WERI-Rb-1 (cell line): Measurements from ENCODE around the gene LRRC41.
"Not testable (repeated sequence)": the region's sequence is repeated elsewhere in the genome, so short reads cannot be mapped to it uniquely, and the experiment has no call there.

Experiments used
- DNase-seq: peaks from one replicate; pipeline ENCODE4 v3.0.0-alpha.2; 2020
- H3K27ac ChIP-seq: fragments of 250-450 bp; sonication (Bioruptor Pico); 2 replicates; pipeline ENCODE4 v1.5.1; 2020; ENCODE audit warnings: mild to moderate bottlenecking, moderate library complexity
- H3K27me3 ChIP-seq: fragments of 250-450 bp; sonication (Bioruptor Pico); 2 replicates; pipeline ENCODE4 v1.5.1; 2021; ENCODE audit warnings: mild to moderate bottlenecking, low read depth, moderate library complexity; ENCODE audit not compliant: insufficient read depth, severe bottlenecking
- H3K36me3 ChIP-seq: fragments of 250-450 bp; sonication (Bioruptor Pico); 2 replicates; pipeline ENCODE4 v1.5.1; 2020; ENCODE audit warnings: mild to moderate bottlenecking, moderate library complexity
- H3K4me3 ChIP-seq: 2 replicates; pipeline ENCODE4 v1.5.1; 2011; ENCODE audit warnings: low read depth, mild to moderate bottlenecking, control low read depth, low read length
- H3K9me3 ChIP-seq: fragments of 250-450 bp; sonication (Bioruptor Pico); 2 replicates; pipeline ENCODE4 v1.5.1; 2021; ENCODE audit warnings: mild to moderate bottlenecking, moderate library complexity; ENCODE audit not compliant: severe bottlenecking
- CTCF ChIP-seq: IDR thresholded peaks from 2 replicates; pipeline ENCODE4 v1.5.1; 2011; ENCODE audit warnings: low read depth, mild to moderate bottlenecking, control low read depth, inconsistent platforms, low read length

Gene LRRC41

DNA sequence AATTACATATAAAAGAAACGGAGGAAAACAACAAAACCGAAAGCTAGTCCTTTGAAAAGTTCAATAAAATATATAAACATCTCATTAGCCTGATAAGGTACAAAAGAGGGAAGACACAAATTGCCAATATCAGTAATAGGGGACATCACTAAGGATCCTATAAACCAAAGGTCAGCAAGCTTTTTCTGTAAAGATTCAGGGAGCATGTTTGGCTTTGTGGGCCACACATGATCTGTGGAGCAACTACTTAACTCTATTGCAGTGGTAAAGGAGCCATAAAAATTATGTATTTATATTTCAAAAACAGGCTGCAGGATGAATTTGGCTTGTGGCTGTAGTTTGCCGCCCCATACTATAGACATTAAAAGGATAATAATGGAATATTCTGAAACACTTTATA is 31.7 kb upstream of the LRRC41 start:
- no peak for TF ChIP-seq CTCF
- Histone ChIP-seq H3K9me3 (no peaks in the 10 kb centered on the region), H3K27me3 (no peaks in the 10 kb centered on the region), H3K4me3 (no peak overlapping the region), H3K36me3 (no peaks in the 10 kb centered on the region), H3K27ac (no peak overlapping the region)
- no peak for DNase-seq

GRCh38 chr1:46334030-46334384 is 30.6 kb upstream of the LRRC41 start:
- Histone ChIP-seq H3K4me3 (no peak overlapping the region), H3K27me3 (no peaks in the 10 kb centered on the region), H3K36me3 (no peaks in the 10 kb centered on the region), H3K27ac (no peak overlapping the region), H3K9me3 (no peaks in the 10 kb centered on the region)
- DNase-seq, result no peak
- no peak for TF ChIP-seq CTCF

DNA sequence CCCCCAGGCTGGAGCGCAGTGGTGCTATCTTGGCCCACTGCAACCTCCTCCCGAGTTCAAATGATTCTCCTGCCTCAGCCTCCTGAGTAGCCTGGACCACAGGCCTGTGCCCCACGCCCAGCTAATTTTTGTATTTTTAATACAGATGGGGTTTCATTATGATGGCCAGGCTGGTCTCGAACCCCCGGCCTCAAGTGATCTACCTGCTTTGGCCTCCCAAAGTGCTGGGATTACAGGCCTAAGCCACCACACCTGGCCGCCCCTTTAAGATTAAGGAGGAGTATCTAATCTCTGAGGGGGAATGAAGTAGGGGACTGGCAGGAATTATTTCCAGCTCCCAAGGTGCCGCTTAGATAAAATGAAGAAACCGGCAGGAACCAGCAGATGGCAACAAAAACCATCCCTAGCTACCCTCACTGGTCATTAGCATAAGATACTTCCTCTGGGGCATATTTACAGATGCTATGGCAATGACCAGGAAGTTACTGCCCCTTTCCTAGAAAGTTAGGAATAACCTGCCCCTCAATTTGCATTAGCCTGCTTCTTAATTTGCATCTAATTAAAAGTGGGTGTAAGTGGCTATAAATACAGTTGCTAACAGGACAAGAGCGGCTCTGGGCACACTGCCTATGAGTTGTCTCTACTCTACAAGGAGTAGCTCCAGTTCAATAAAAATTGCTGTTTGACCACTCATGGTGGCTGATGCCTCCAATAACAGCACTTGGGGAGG is 30.0 kb upstream of the LRRC41 start:
- peak; percentile 49 for TF ChIP-seq CTCF
- Histone ChIP-seq H3K4me3 (no peak overlapping the region), H3K27me3 (no peaks in the 10 kb centered on the region), H3K36me3 (no peaks in the 10 kb centered on the region), H3K9me3 (no peaks in the 10 kb centered on the region), H3K27ac (no peak overlapping the region)
- DNase-seq, result peak; percentile 66

GRCh38 chr1:46331786-46332540 is 28.5 kb upstream of the LRRC41 start:
- not testable (repeated sequence) for H3K9me3 ChIP-seq, H3K27ac ChIP-seq, H3K27me3 ChIP-seq, H3K36me3 ChIP-seq, H3K4me3 ChIP-seq
- peak; percentile 22 for DNase-seq

GRCh38 chr1:46330381-46330780 is 27.0 kb upstream of the LRRC41 start:
- not testable (repeated sequence) for H3K9me3 ChIP-seq, H3K27me3 ChIP-seq, H3K4me3 ChIP-seq, H3K36me3 ChIP-seq, H3K27ac ChIP-seq, DNase-seq

DNA sequence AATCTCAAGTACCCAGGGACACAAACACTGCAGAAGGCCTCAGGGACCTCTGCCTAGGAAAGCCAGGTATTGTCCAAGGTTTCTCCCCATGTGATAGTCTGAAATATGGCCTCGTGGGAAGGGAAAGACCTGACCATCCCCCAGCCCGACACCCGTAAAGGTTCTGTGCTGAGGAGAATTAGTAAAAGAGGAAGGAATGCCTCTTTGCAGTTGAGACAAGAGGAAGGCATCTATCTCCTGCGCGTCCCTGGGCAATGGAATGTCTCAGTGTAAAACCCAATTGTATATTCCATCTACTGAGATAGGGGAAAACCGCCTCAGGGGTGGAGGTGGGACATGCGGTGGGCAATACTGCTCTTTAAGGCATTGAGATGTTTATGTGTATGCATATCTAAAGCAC is 26.4 kb upstream of the LRRC41 start:
- not testable (repeated sequence) for H3K27ac ChIP-seq, DNase-seq, H3K9me3 ChIP-seq, H3K4me3 ChIP-seq, H3K27me3 ChIP-seq, H3K36me3 ChIP-seq

- H3K9me3 ChIP-seq, H3K27ac ChIP-seq, H3K4me3 ChIP-seq, DNase-seq, H3K36me3 ChIP-seq, H3K27me3 ChIP-seq: not testable (repeated sequence)
Observed at GRCh38 chr1:46328182-46328581, 24.8 kb upstream of the LRRC41 start.

DNA sequence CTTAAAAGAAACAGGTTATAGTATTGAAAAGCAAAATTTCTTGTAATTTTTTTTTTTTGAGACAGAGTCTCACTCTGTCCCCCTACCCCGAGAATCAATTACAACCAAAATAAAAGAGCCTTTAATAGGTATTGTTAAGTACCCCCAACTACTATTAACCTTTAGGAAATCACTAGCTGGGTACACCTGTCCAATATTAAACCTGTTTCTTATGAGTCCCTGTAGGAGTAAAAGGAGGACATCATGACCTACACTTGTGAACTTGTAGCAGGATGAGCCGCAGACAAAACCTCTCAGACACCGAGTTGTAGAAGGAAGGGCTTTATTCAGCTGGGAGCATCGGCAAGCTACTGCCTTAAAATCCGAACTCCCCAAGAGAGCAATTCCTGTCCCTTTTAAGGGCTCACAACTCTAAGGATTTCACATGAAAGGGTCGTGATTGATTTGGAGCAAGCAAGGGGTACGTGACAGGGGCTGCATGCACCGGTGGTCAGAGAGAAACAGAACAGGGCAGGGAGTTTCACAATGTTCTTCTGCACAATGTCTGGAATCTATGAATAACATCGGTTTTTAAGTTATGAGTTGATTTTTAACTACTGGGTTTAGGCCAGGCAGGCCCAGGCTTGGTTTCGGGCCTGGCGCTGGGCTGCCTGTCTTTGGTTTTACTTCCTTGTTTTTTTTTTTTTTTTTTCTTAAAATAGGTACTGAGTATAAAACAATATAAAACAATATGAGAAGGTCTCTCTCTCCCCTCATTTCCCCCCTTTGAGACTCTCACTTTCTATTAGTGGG is 22.1 kb upstream of the LRRC41 start:
- not testable (repeated sequence) for H3K9me3 ChIP-seq, H3K27ac ChIP-seq, DNase-seq, H3K4me3 ChIP-seq, H3K27me3 ChIP-seq, H3K36me3 ChIP-seq

GRCh38 chr1:46322191-46322590 is 18.8 kb upstream of the LRRC41 start:
- not testable (repeated sequence) for H3K4me3 ChIP-seq, H3K9me3 ChIP-seq, H3K36me3 ChIP-seq, H3K27me3 ChIP-seq, DNase-seq, H3K27ac ChIP-seq

DNA sequence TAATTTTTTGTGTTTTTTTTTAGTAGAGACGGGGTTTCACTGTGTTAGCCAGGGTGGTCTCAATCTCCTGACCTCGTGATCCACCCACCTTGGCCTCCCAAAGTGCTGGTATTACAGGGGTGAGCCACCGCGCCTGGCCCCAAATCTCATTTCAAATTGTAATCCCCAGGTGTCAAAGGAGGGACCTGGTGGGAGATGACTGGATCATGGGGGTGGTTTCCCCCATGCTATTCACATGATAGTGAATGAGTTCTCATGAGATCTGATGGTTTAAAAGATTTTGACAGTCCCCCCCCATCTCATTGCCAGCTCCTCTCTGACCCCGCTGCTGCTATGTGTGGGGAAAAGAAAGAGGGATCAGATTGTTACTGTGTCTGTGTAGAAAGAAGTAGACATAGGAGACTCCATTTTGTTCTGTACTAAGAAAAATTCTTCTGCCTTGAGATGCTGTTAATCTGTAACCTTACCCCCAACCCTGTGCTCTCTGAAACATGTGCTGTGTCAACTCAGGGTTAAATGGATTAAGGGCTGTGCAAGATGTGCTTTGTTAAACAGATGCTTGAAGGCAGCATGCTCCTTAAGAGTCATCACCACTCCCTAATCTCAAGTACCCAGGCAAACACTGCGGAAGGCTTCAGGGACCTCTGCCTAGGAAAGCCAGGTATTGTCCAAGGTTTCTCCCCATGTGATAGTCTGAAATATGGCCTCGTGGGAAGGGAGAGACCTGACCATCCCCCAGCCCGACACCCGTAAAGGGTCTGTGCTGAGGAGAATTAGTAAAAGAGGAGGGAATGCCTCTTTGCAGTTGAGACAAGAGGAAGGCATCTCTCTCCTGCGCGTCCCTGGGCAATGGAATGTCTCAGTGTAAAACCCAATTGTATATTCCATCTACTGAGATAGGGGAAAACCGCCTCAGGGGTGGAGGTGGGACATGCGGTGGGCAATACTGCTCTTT is 16.8 kb upstream of the LRRC41 start:
- not testable (repeated sequence) for H3K27me3 ChIP-seq, H3K9me3 ChIP-seq
- H3K36me3 ChIP-seq, result peaks cover 21% of the 10 kb centered on the region
- H3K27ac ChIP-seq, result peak overlapping the region; percentile 64
- peak; percentile 45 for DNase-seq
- peak overlapping the region; percentile 14 for H3K4me3 ChIP-seq
